IMR-90 (cell line): ENCODE data around the gene FGF6. TPM values are rescaled to one million over a fixed set of nuclear protein-coding genes. Genes with fewer than 3 reads are reported as not detected.

Source experiments
- ATAC-seq: fragments of 200-7000 bp; cut with Tn5 transposase; 2 replicates; pipeline ENCODE4 v1.9.1; 2020; ENCODE audit warnings: low read depth, mild to moderate bottlenecking, moderate library complexity
- BruUV-seq: library from RNA; stranded (reverse); fragments of 400-500 nt; replicated peaks from 2 replicates; lab custom pipeline; 2021; lab: Mats Ljungman, UMichigan
- CTCF ChIA-PET: fragments of 300-600 bp; formaldehyde crosslinking; extraction: SDS; loops from one replicate; lab custom pipeline; 2021; ENCODE audit warnings: antibody characterized with exemption; lab: Yijun Ruan, JAX
- POLR2A ChIA-PET: fragments of 300-600 bp; sonication (Branson Sonifier 250); formaldehyde crosslinking; loops from one replicate; lab custom pipeline; 2022; ENCODE audit warnings: antibody characterized with exemption; ENCODE audit not compliant: unreplicated experiment; lab: Charles Lee
- DNase-seq: peaks from one replicate; pipeline ENCODE4 v3.0.0; 2013
- H2AFZ ChIP-seq: replicated peaks from 2 replicates; pipeline ENCODE3; 2013; ENCODE audit warnings: low read length, mild to moderate bottlenecking; ENCODE audit not compliant: poor library complexity
- H2AK5ac ChIP-seq: 2 replicates; pipeline ENCODE4 v1.6.1; 2013; ENCODE audit warnings: low read depth, low read length, inconsistent platforms
- H2AK9ac ChIP-seq: replicated peaks from 2 replicates; pipeline ENCODE3; 2013; ENCODE audit warnings: mild to moderate bottlenecking, low read depth, low read length, moderate library complexity; ENCODE audit not compliant: poor library complexity
- H2BK120ac ChIP-seq: 2 replicates; pipeline ENCODE4 v1.6.1; 2013; ENCODE audit warnings: low read depth, low read length, inconsistent platforms
- H2BK15ac ChIP-seq: 3 replicates; pipeline ENCODE4 v1.6.1; 2013; ENCODE audit warnings: low read depth, low read length, inconsistent platforms
- H2BK20ac ChIP-seq: 2 replicates; pipeline ENCODE4 v1.6.1; 2013; ENCODE audit warnings: low read depth, mild to moderate bottlenecking, inconsistent platforms, low read length, moderate library complexity
- H2BK5ac ChIP-seq: 2 replicates; pipeline ENCODE4 v1.6.1; 2013; ENCODE audit warnings: mild to moderate bottlenecking, low read depth, low read length, inconsistent platforms; ENCODE audit not compliant: poor library complexity, severe bottlenecking
- H3K14ac ChIP-seq: replicated peaks from 2 replicates; pipeline ENCODE4 v1.6.1; 2013; ENCODE audit warnings: low read depth, low read length, inconsistent platforms
- H3K18ac ChIP-seq: 2 replicates; pipeline ENCODE4 v1.6.1; 2013; ENCODE audit warnings: low read depth, low read length, control low read depth
- H3K23ac ChIP-seq: 2 replicates; pipeline ENCODE4 v1.6.1; 2013; ENCODE audit warnings: low read depth, low read length, inconsistent platforms
- H3K27ac ChIP-seq: 2 replicates; pipeline ENCODE4 v1.5.1; 2013; ENCODE audit warnings: mild to moderate bottlenecking, control low read depth, low read length; ENCODE audit not compliant: insufficient read depth
- H3K27me3 ChIP-seq: 2 replicates; pipeline ENCODE4 v1.6.1; 2013; ENCODE audit warnings: low read length; ENCODE audit not compliant: control insufficient read depth, insufficient read depth
- H3K36me3 ChIP-seq: 2 replicates; pipeline ENCODE4 v1.6.1; 2013; ENCODE audit warnings: low read length, mixed read lengths; ENCODE audit not compliant: control insufficient read depth, insufficient read depth
- H3K4ac ChIP-seq: 2 replicates; pipeline ENCODE4 v1.6.1; 2013; ENCODE audit warnings: low read depth, low read length, inconsistent platforms
- H3K4me1 ChIP-seq: 2 replicates; pipeline ENCODE4 v1.6.1; 2013; ENCODE audit warnings: low read length, mixed read lengths; ENCODE audit not compliant: control insufficient read depth, insufficient read depth
- H3K4me2 ChIP-seq: 2 replicates; pipeline ENCODE4 v1.6.1; 2013; ENCODE audit warnings: low read depth, mild to moderate bottlenecking, control low read depth, low read length, moderate library complexity
- H3K4me3 ChIP-seq: 2 replicates; pipeline ENCODE4 v1.5.1; 2013; ENCODE audit warnings: low read depth, mild to moderate bottlenecking, control low read depth, low read length, moderate library complexity; ENCODE audit not compliant: insufficient read depth
- H3K56ac ChIP-seq: 2 replicates; pipeline ENCODE4 v1.6.1; 2013; ENCODE audit warnings: low read length, inconsistent platforms; ENCODE audit not compliant: insufficient read depth; ENCODE audit errors: extremely low read depth
- H3K79me1 ChIP-seq, 2 experiments: 2 replicates each; pipeline ENCODE4 v1.6.1; 2013; ENCODE audit warnings: low read length in 2 of 2, inconsistent platforms in 1 of 2, low read depth in 1 of 2
- H3K9ac ChIP-seq: 2 replicates; pipeline ENCODE4 v1.6.1; 2013; ENCODE audit warnings: low read depth, low read length, control low read depth
- H3K9me1 ChIP-seq: 2 replicates; pipeline ENCODE4 v1.6.1; 2013; ENCODE audit warnings: low read length, inconsistent platforms; ENCODE audit not compliant: insufficient read depth
- H3K9me3 ChIP-seq: 2 replicates; pipeline ENCODE4 v1.6.1; 2013; ENCODE audit warnings: low read length; ENCODE audit not compliant: control insufficient read depth, insufficient read depth
- H4K20me1 ChIP-seq: 2 replicates; pipeline ENCODE4 v1.6.1; 2013; ENCODE audit warnings: low read length, inconsistent platforms; ENCODE audit not compliant: insufficient read depth
- H4K5ac ChIP-seq: 2 replicates; pipeline ENCODE4 v1.6.1; 2013; ENCODE audit warnings: mild to moderate bottlenecking, low read depth, low read length, control low read depth
- H4K8ac ChIP-seq, 2 experiments: 2 replicates each; pipeline ENCODE4 v1.6.1; 2013; ENCODE audit warnings: low read depth in 2 of 2, low read length in 2 of 2, control low read depth in 1 of 2, inconsistent platforms in 1 of 2
- H4K91ac ChIP-seq: 2 replicates; pipeline ENCODE4 v1.6.1; 2013; ENCODE audit warnings: low read depth, low read length, inconsistent platforms; ENCODE audit not compliant: insufficient read depth
- BHLHE40 ChIP-seq: fragments of 150-350 bp; IDR thresholded peaks from 2 replicates; pipeline ENCODE4 v1.6.1; 2016; ENCODE audit warnings: mild to moderate bottlenecking, low read depth, low read length
- CEBPB ChIP-seq: IDR thresholded peaks from 2 replicates; pipeline ENCODE4 v1.6.1; 2012; ENCODE audit warnings: low read depth, low read length, improper control_type of control experiment
- CHD1 ChIP-seq: IDR thresholded peaks from 2 replicates; pipeline ENCODE4 v1.6.1; 2012; ENCODE audit warnings: low read depth, low read length, improper control_type of control experiment
- ELK1 ChIP-seq: fragments of 150-350 bp; IDR thresholded peaks from 2 replicates; pipeline ENCODE4 v1.6.1; 2016; ENCODE audit warnings: low read depth, mild to moderate bottlenecking, low read length, moderate library complexity, borderline replicate concordance
- FOS ChIP-seq: fragments of 150-350 bp; IDR thresholded peaks from 2 replicates; pipeline ENCODE4 v1.6.1; 2016; ENCODE audit warnings: low read depth, low read length
- MAFK ChIP-seq: IDR thresholded peaks from 2 replicates; pipeline ENCODE4 v1.6.1; 2012; ENCODE audit warnings: low read depth, low read length, improper control_type of control experiment
- MAZ ChIP-seq: IDR thresholded peaks from 2 replicates; pipeline ENCODE4 v1.6.1; 2012; ENCODE audit warnings: low read depth, mild to moderate bottlenecking, low read length, improper control_type of control experiment, moderate library complexity, borderline replicate concordance
- MXI1 ChIP-seq: IDR thresholded peaks from 2 replicates; pipeline ENCODE4 v1.6.1; 2012; ENCODE audit warnings: low read depth, mild to moderate bottlenecking, low read length, moderate library complexity, borderline replicate concordance
- NFE2L2 ChIP-seq: fragments of 150-350 bp; IDR thresholded peaks from 2 replicates; pipeline ENCODE4 v1.6.1; 2016; ENCODE audit warnings: low read depth, mild to moderate bottlenecking, low read length
- POLR2A ChIP-seq: IDR thresholded peaks from 2 replicates; pipeline ENCODE4 v1.6.1; 2012; ENCODE audit warnings: mild to moderate bottlenecking, low read depth, low read length
- RAD21 ChIP-seq: IDR thresholded peaks from 2 replicates; pipeline ENCODE4 v1.6.1; 2012; ENCODE audit warnings: low read length, improper control_type of control experiment
- RCOR1 ChIP-seq: IDR thresholded peaks from 2 replicates; pipeline ENCODE4 v1.6.1; 2012; ENCODE audit warnings: mild to moderate bottlenecking, low read length, improper control_type of control experiment; ENCODE audit not compliant: insufficient replicate concordance
- RFX5 ChIP-seq: IDR thresholded peaks from 2 replicates; pipeline ENCODE4 v1.8.0; 2012; ENCODE audit warnings: low read depth, mild to moderate bottlenecking, low read length, moderate library complexity
- SMC3 ChIP-seq: fragments of 150-350 bp; IDR thresholded peaks from 2 replicates; pipeline ENCODE4 v1.6.1; 2016; ENCODE audit warnings: low read depth, mild to moderate bottlenecking, antibody characterized with exemption, low read length, moderate library complexity
- USF2 ChIP-seq: fragments of 150-350 bp; IDR thresholded peaks from 2 replicates; pipeline ENCODE4 v1.6.1; 2017; ENCODE audit warnings: mild to moderate bottlenecking, antibody characterized with exemption, low read length, low read depth
- WGBS, 2 experiments: methylation state at CpG; one replicate each; pipeline versions ENCODE4 v1.1.5 to v1.1.7; 2013; ENCODE audit warnings: missing lambda C conversion rate in 2 of 2; ENCODE audit not compliant: insufficient read length in 1 of 2; ENCODE audit errors: extremely low coverage in 2 of 2; 5-methylcytosine and 5-hydroxymethylcytosine counted together
- dilution Hi-C: fragments of 300-500 bp; cut with HindIII; formaldehyde crosslinking; loops from one replicate; pipeline ENCODE4 v1.14.3; 2018; ENCODE audit warnings: low sequenced_read_pairs; ENCODE audit not compliant: unreplicated experiment
- in situ Hi-C: fragments of 300-500 bp; cut with MboI; formaldehyde crosslinking; loops from 3 replicates; pipeline ENCODE4 v1.14.3; 2019; ENCODE audit warnings: low sequenced_read_pairs, inconsistent platforms, mixed read lengths
- intact Hi-C: fragments of 100-400 bp; cut with micrococcal nuclease; formaldehyde crosslinking; loops from 2 replicates; pipeline ENCODE4 v1.10.0; 2022
- polyA plus RNA-seq, 3 experiments: library from polyadenylated mRNA; depleted of rRNA; stranded (reverse); fragments of >200 nt; gene quantifications; 2 replicates each; pipeline ENCODE4 v1.2.3, GENCODE V29; 2012; ENCODE audit warnings: low replicate concordance in 1 of 3
- total RNA-seq: library from RNA; depleted of rRNA; stranded (reverse); fragments of >200 nt; gene quantifications from 2 replicates; pipeline ENCODE4 v1.2.3, GENCODE V29; 2012
- TF ChIP-seq, protein P1 (sequence below): conservative IDR thresholded peaks from 2 replicates; pipeline ENCODE4 v1.5.1; 2012; ENCODE audit warnings: mild to moderate bottlenecking, low read depth, low read length, improper control_type of control experiment

Gene FGF6
- total and polyA plus RNA-seq, 2 of the 4 experiments (the other 2 are of a cell fraction), result not detected

- Histone ChIP-seq H3K9me3 (no peaks in the 10 kb centered on the region), H3K27me3 (peaks cover 17% of the 10 kb centered on the region), H3K4me2 (no peak overlapping the region), H2AK5ac (no peak overlapping the region), H3K36me3 (no peaks in the 10 kb centered on the region), H4K5ac (no peak overlapping the region), H3K23ac (no peak overlapping the region), H3K27ac (no peak overlapping the region), H2BK20ac (no peak overlapping the region), H3K4me1 (no peaks in the 10 kb centered on the region), H3K4ac (no peak overlapping the region), H2AK9ac (no peak overlapping the region), H3K18ac (no peak overlapping the region), H2BK120ac (no peak overlapping the region), H4K8ac (no peak overlapping the region), H3K4me3 (no peak overlapping the region), H4K20me1 (no peaks in the 10 kb centered on the region), H3K14ac (no peak overlapping the region), H3K79me1 (no peaks in the 10 kb centered on the region), H3K9ac (no peak overlapping the region), H2BK15ac (no peak overlapping the region), H2BK5ac (no peak overlapping the region), H3K9me1 (no peaks in the 10 kb centered on the region), H3K56ac (no peak overlapping the region), H2AFZ (no peak overlapping the region), H4K91ac (no peak overlapping the region)
- dilution Hi-C loops, result no loop called here
- WGBS, 2 experiments, result no CpG with 5 or more reads among the region's 1 CpG
- BruUV-seq, result no TSS peak
- ATAC-seq (no peak), DNase-seq (no peak)
- CTCF ChIA-PET, result interaction anchor here (0.9 kb wide), 1 partner anchor 193 kb away, joined by 4 read pairs; no protein-coding TSS in a partner anchor
- in situ Hi-C loops, result no loop called here
- intact Hi-C loops, result no loop called here
- POLR2A ChIA-PET, result no interaction called here
- TF ChIP-seq MXI1 (no peak), RCOR1 (no peak), POLR2A (no peak), RAD21 (no peak), CHD1 (no peak), FOS (no peak), MAZ (no peak), USF2 (no peak), SMC3 (no peak), BHLHE40 (no peak), RFX5 (no peak), NFE2L2 (no peak), ELK1 (no peak), MAFK (no peak), CEBPB (no peak)
- TF ChIP-seq, protein P1, sequence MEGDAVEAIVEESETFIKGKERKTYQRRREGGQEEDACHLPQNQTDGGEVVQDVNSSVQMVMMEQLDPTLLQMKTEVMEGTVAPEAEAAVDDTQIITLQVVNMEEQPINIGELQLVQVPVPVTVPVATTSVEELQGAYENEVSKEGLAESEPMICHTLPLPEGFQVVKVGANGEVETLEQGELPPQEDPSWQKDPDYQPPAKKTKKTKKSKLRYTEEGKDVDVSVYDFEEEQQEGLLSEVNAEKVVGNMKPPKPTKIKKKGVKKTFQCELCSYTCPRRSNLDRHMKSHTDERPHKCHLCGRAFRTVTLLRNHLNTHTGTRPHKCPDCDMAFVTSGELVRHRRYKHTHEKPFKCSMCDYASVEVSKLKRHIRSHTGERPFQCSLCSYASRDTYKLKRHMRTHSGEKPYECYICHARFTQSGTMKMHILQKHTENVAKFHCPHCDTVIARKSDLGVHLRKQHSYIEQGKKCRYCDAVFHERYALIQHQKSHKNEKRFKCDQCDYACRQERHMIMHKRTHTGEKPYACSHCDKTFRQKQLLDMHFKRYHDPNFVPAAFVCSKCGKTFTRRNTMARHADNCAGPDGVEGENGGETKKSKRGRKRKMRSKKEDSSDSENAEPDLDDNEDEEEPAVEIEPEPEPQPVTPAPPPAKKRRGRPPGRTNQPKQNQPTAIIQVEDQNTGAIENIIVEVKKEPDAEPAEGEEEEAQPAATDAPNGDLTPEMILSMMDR, result no peak
These were observed 33.1 kb downstream of the FGF6 start for GRCh38 chr12:4412465-4412864.
